ENCODE results near the gene TPRN.

DNA sequence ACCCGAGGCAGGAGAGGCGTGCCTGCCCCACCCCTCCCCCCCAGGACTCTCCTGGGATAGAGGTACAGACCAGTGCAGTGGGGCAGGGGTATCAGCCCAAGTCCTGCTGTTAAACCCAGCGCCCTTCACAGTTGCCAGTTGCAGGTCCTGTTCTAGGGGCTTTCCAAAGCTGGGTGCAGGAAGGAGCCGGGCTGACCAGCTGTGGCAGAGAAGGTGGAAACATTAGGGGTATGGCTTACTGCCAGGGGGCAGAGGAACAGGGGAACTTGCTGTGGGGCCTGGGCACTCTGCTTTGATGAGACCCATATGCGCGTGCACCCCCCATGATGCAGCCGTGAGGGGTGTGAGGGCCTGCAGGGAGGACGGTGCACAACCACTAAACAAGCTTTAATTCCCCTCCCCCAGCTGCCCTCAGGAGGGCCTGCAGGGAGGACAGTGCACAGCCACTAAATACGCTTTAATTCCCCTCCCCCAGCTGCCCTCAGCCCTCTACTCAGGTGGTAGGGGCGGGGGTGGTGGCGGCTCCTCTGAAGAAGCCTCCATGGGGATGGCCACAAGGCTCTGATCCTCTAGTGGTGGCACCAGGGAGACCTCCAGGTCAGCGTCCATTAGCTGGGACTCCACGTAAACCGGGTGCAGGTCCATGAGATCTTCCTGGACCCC, 29.9 kb downstream of the TPRN start:
- TF ChIP-seq CTCF (conservative IDR thresholded peaks at IDR 0.05 in 1 of 2, IDR thresholded peaks at IDR 0.05 in 1 of 2; ENCODE audit: extremely low read depth in 1 of 2, insufficient read depth in 1 of 2, low read depth in 1 of 2, low read length in 2 of 2) (no peak), EZH2 (IDR thresholded peaks at IDR 0.05; ENCODE audit: borderline replicate concordance, low read length) (no peak)

All from mammary epithelial cell (primary cell).